ENCODE data around the gene RFLNA.

The RFLNA gene

GRCh38 chr12:124351422-124351821 lies 56.5 kb downstream of the RFLNA start:
- TF ChIP-seq CTCF (IDR thresholded peaks at IDR 0.05; ENCODE audit: insufficient read depth, low read length, missing control alignments): no peak
- DNase-seq (ENCODE audit: low read depth, low spot score): no peak
- POLR2A ChIA-PET: no interaction called here
- CTCF ChIA-PET: interaction anchor here (1.0 to 5.6 kb wide), 5 partner anchors 15 to 420 kb away, joined by 4 to 25 read pairs (median 7); no protein-coding TSS in a partner anchor
- no peak overlapping the region for H3K4me3 ChIP-seq (ENCODE audit: low read depth, low read length)

- H3K4me3 ChIP-seq (ENCODE audit: low read depth, low read length): no peak overlapping the region
- ChIA-PET CTCF (interaction anchor here (0.5 to 5.6 kb wide), 12 partner anchors 9 to 425 kb away, joined by 3 to 25 read pairs (median 4); no protein-coding TSS in a partner anchor), POLR2A (interaction anchor here (0.9 kb wide), 1 partner anchor 8 kb away, joined by 4 read pairs; no protein-coding TSS in a partner anchor)
- TF ChIP-seq CTCF (IDR thresholded peaks at IDR 0.05; ENCODE audit: insufficient read depth, low read length, missing control alignments): no peak
- DNase-seq (ENCODE audit: low read depth, low spot score): no peak
Measured at GRCh38 chr12:124352257-124352656, 57.4 kb downstream of the RFLNA start.

- DNase-seq (ENCODE audit: low read depth, low spot score): no peak
- POLR2A ChIA-PET: interaction anchor here (0.9 kb wide), 1 partner anchor 9 kb away, joined by 4 read pairs; no protein-coding TSS in a partner anchor
- CTCF ChIA-PET: interaction anchor here (0.7 to 5.6 kb wide), 9 partner anchors 8 to 425 kb away, joined by 3 to 25 read pairs (median 6); no protein-coding TSS in a partner anchor
- no peak overlapping the region for H3K4me3 ChIP-seq (ENCODE audit: low read depth, low read length)
- TF ChIP-seq CTCF (IDR thresholded peaks at IDR 0.05; ENCODE audit: insufficient read depth, low read length, missing control alignments): no peak
Measured at GRCh38 chr12:124352839-124353238, 57.9 kb downstream of the RFLNA start.

GRCh38 chr12:124354400-124354799 lies 59.5 kb downstream of the RFLNA start:
- CTCF ChIA-PET: interaction anchor here (5.6 kb wide), 1 partner anchor 417 kb away, joined by 25 read pairs; no protein-coding TSS in a partner anchor
- DNase-seq (ENCODE audit: low read depth, low spot score): no peak
- POLR2A ChIA-PET: no interaction called here
- H3K4me3 ChIP-seq (ENCODE audit: low read depth, low read length): no peak overlapping the region
- no peak for TF ChIP-seq CTCF (IDR thresholded peaks at IDR 0.05; ENCODE audit: insufficient read depth, low read length, missing control alignments)

- CTCF ChIA-PET: interaction anchor here (0.7 to 0.8 kb wide), 2 partner anchors 9 to 24 kb away, joined by 3 read pairs; no protein-coding TSS in a partner anchor
Measured at GRCh38 chr12:124356221-124356620, 61.3 kb downstream of the RFLNA start.

GRCh38 chr12:124357616-124358015 lies 62.7 kb downstream of the RFLNA start:
- H3K4me3 ChIP-seq (ENCODE audit: low read depth, low read length): no peak overlapping the region
- POLR2A ChIA-PET: no interaction called here
- no peak for TF ChIP-seq CTCF (IDR thresholded peaks at IDR 0.05; ENCODE audit: insufficient read depth, low read length, missing control alignments)
- CTCF ChIA-PET: no interaction called here
- DNase-seq (ENCODE audit: low read depth, low spot score): no peak

More at GRCh38 chr12:124356221-124356620, 61.3 kb downstream of the RFLNA start:
- H3K4me3 ChIP-seq (ENCODE audit: low read depth, low read length): no peak overlapping the region
- TF ChIP-seq CTCF (IDR thresholded peaks at IDR 0.05; ENCODE audit: insufficient read depth, low read length, missing control alignments): no peak
- POLR2A ChIA-PET: no interaction called here
- DNase-seq (ENCODE audit: low read depth, low spot score): no peak
